GM19468 (cell line): ENCODE data around the gene ELP4.
"Not testable (repeated sequence)": the region's sequence is repeated elsewhere in the genome, so short reads cannot be mapped to it uniquely, and the experiment has no call there.

Experiments
- ATAC-seq: cut with Tn5 transposase; IDR thresholded peaks from one replicate; pipeline ENCODE4 v1.9.1; 2021; ENCODE audit warnings: mild to moderate bottlenecking, moderate library complexity, moderate number of reproducible peaks; ENCODE audit not compliant: unreplicated experiment; ENCODE audit errors: extremely low read depth

Gene ELP4

DNA sequence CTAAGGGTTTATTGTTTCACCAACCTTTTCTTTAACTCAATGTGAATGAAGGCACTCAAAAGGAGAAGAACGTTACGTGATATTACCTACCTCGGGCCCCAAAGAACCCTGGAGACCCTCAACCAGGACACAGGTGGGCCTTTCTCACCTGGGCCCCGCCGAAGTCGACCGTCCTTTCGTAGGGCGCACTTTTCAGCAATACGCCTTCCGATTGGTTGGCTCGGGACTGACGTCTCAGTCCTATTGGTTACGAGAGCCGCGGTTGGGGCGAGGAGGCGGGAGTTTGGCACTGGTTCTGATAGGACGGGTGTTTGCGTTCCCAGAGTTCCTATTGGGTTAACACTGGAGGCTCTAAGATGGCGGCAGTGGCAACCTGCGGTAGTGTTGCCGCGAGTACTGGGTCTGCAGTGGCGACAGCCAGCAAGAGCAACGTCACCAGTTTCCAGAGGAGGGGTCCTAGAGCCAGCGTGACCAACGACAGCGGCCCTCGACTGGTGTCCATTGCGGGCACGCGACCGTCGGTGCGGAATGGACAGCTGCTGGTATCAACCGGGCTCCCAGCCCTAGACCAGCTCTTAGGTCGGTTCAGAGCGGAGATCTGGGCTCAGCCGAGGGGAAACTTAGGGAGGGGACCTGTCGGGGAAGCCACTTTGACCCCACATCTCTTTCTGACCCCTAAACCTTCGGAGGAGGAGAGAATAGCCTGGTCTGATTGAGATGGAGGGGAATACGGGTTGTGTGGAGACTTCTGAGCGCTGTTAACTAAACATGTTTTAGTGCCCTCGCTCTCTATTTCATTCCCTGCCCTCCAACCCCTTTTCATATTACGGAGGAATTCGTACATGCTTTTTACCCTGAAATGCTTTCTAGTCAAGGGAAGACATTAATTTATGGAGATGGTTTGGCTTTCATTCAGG lies at the start of gene ELP4, which contains the start of gene IMMP1L:
Gene ELP4 (plus strand): TSS at position 339 of the 917 bp plus-strand sequence. CDS start 18 bp downstream, at position 357.
Gene IMMP1L (minus strand): TSS at position 194 of the 917 bp plus-strand sequence. CDS start 46,346 bp downstream, outside the sequence.
- ATAC-seq, result peak; percentile 100

DNA sequence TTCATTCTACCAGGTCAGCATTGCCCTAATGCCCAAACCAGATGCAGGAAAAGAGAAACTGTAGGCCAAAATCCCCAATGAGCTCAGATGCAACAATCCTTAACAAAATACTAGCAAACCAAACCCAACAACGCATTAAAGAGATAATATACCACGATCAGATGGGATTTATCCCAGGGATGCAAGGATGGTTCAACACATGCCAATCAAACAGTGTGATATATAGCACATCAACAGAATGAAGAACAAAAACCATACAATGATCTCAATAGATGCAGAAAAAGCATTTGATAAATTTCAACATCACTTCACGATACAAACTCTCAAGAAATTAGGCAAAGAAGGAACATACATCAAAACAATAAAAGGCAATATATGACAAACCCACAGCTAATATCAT lies 45.1 kb upstream of the ELP4 start:
- no peak for ATAC-seq

DNA sequence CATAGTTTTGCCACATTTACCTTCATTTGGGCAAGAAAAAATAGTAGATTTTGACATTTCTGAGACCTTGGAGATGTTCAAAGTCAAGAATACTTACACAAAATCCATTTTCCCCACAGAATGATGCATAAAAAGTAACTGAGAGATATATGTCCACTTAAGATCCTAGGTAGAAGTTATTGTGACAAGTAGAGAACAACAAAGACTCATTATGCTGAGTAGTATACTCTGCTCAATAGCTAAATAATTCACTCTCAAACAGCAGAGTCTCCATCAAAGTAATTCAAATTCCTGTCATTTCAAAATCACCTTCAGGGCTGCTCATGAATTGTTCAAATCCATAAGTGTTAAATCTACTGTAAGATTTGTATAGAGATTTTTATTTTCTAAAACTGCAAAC lies 35.5 kb upstream of the ELP4 start:
- ATAC-seq, result no peak

DNA sequence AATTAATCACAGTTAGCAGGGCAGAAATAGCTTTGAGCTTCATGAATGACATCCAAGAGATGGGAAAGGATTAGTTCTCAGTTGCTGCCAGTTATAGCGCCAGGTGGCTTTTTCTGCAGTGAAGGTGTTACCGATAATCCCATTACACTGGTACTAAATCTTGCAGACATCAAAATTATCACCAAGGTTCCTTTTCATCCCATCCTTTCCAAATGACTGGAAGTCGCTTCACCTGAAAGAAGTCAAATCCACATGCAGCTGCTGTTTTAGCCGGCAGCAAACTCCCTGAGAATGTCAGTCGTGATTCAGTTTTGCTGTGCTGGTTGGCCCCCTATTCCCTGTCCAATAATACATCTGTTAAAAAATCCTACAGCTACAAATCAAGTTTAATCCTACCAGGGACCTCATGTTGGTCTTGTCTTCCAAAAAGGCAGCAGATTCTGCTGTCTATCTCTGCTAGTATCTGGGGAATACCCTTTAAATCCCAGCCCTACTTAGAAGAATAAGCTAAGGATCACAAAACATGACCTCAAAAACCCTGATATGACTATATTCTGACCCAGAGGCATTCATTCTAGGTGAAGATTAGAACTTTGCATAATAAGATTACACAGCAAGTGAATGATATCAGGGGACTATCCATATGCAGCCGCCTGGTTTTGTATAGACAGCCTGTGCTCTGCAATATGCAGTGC lies 31.9 kb upstream of the ELP4 start:
- ATAC-seq, result no peak

DNA sequence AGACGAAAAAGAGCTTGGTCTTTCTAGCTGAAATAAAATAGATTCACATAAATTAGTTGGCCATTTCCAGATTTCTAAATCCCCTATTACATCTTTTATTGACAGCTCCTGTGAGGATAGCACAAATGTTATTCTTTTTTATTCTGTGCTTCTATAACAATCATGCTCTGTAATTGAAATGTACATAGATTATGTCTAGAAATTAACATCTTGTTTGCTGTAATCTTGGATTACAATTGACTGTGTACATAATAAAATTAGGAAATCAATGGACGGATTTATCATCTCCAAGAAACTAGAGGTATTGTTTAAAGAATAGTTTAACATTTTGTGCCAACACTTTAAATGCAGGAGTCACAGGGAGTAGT lies 31.4 kb upstream of the ELP4 start:
- no peak for ATAC-seq

- no peak for ATAC-seq
These were observed 30.5 kb upstream of the ELP4 start for GRCh38 chr11:31479066-31479465.

- no peak for ATAC-seq
These were observed 28.6 kb upstream of the ELP4 start for GRCh38 chr11:31480930-31481329.

- ATAC-seq, result no peak
These were observed 25.1 kb upstream of the ELP4 start for GRCh38 chr11:31484497-31484896.

- ATAC-seq, result no peak
These were observed 21.7 kb upstream of the ELP4 start for GRCh38 chr11:31487848-31488247.

DNA sequence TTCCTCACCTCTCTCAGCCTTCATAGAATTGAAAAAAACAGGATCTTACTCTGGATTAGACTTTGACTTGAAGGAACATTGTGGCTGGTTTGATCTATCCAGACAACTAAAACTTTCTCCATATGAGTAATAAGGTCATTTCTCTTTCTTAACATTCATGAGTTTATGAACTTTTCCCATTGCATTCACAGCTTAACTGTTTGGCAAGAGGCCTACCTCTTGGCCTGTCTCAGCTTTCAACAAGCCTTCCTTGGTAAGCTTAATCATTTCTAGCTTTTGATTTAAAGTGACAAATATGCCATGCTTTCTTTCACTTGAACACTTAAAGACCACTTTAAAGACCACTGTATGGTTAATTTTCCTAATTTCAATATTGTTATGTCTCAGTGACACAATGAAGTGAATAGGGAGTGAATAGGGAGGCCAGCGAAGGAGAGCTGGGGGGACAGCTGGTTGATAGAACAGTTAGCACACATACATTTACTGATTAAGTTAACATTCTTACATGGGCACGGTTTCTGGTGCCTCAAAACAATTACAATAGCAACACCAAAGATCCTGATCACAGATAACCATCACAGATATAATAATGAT lies 17.1 kb upstream of the ELP4 start:
- ATAC-seq, result no peak

DNA sequence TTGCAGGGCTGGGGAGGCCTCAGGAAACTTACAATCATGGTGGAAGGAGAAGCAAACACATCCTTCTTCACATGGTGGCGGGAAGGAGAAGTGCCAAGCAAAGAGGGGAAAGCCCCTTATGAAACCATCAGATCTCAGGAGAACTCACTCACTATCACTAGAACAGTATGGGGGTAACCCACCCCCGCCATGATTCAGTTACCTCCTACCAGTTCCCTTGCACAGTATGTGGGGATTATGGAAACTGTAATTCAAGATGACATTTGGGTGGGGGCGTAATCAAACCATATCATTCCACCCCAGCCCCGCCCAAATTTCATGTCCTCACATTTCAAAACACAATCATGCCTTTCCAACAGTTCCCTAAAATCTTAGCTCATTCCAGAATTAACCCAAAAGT lies 16.3 kb upstream of the ELP4 start:
- ATAC-seq, result no peak

DNA sequence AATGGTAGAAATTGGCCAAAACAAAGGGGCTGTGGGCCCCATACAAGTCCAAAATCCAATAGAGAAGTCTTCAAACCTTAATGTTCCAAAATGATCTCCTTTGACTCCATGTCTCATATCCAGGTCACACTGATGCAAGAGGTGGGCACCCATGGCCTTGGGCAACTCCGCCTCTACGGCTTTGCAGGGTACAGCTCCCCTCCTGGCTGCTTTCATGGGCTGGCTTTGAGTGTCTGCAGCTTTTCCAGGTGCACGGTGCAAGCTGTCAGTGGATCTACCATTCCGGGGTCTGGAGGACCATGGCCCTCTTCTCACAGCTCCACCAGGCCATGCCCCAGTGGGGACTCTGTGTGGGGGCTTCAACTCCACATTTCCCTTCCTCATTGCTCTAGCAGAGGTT lies 15.8 kb upstream of the ELP4 start:
- not testable (repeated sequence) for ATAC-seq

GRCh38 chr11:31499576-31500178 lies 9.9 kb upstream of the ELP4 start:
- no peak for ATAC-seq

GRCh38 chr11:31500560-31500959 lies 9.0 kb upstream of the ELP4 start:
- ATAC-seq, result no peak

DNA sequence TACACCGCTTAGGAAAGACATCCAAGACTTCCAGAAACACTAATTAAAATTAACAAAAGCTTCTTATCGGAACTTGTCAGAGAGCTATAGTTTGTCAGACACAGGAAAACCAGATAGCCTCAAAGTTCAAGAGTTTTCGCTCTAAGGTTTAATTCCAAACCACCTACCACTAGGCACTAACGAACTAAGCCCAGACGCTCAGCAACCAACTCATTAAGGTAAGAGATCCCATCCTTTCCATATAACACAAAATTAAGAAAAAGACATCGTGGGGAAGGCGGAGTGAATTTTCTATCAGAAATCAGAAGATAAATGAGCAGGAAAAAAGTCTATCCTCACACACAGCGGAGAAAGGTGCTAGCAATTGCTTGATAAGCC lies 527 bp upstream of the ELP4 start:
- no peak for ATAC-seq

GRCh38 chr11:31512117-31512516 lies 2.5 kb downstream of the ELP4 start:
- ATAC-seq, result no peak

DNA sequence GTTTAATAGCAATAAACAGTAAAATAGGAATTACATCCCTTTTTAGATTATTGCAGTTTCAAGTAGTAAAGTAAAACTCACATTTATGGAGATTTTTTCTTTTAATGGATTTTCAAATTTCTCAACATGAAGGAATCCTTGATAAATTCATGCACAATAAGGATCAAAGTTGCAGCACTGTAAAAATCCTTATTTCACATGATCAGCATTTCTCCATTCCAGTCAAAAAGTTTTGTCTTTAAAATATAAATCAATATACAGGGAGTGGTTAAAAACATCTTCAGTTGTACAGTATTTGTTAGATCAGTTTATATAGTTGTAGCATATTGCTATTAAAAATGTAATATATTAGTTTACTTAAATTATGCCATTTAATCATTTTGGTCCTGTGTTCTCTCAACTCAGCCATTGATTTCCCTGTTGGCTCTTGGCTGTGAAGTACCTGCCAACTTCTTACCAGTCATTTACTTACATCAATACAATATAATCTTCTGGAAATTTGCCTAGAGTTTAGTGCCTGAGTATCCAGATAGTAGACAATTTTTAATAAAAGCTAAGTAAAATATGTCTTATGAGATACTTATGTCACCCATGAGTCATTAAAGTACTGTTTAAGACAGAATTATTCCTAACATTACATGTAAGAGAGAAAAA lies 12.1 kb downstream of the ELP4 start:
- no peak for ATAC-seq

- ATAC-seq, result no peak
These were observed 19.6 kb downstream of the ELP4 start for GRCh38 chr11:31529189-31529588.

DNA sequence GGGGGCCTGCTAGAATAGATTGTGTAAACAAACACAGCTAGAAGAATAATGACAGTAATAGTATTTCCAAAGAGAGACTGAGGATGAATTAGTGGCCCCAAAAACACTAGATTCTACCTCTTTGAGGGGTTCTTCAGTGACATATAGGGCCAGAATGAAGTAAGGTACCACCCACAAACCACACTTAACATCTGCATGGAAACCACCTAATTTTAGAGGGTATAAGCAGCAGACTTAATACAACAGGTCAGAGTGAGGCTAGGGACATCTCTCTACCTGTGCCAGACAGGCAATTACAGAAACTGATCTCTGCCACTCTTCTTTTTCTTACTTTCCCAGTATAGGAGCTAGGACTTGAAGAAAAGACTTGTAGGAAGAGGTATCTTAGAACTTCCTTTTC lies 20.1 kb downstream of the ELP4 start:
- no peak for ATAC-seq

DNA sequence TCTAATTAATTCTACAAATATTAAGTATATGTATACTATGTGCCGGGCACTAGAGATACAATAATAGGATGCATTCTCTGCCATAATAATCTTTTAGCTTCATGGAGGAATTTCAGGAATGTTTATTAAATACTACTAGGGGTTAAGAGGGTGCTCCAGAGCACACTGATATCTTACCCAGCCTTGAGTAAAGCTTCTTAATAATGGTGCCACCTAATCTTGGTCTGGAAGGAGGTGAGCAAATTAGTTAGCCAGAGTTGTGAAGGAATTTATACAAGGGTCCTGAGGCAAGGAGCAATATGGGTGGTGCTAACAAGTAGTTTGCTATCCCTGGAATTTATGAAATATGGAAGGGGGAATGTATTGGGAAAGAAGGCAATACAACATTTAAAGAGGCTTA lies 21.7 kb downstream of the ELP4 start:
- no peak for ATAC-seq
